ENCODE results near the gene TNIK.

DNA sequence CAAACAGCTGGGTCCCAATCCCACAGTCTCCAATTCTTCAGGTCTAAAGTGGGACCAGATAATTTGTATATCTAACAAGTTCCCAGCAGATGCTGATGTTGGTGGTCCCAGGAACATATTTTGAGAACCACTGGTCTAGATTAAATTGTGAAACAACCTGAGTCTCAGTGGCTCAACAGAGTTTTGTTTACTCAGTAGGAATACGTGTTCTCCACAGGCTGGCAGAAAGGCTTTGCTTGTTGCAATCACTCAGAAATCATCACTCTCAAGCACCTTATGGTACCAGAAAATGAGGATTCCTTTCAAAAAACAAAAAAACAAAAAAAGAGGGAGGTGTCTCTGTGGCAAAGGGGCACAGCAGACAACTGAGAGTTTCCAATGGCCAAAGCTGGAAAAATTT is 118.0 kb downstream of the TNIK start:
- TF ChIP-seq, protein P1, sequence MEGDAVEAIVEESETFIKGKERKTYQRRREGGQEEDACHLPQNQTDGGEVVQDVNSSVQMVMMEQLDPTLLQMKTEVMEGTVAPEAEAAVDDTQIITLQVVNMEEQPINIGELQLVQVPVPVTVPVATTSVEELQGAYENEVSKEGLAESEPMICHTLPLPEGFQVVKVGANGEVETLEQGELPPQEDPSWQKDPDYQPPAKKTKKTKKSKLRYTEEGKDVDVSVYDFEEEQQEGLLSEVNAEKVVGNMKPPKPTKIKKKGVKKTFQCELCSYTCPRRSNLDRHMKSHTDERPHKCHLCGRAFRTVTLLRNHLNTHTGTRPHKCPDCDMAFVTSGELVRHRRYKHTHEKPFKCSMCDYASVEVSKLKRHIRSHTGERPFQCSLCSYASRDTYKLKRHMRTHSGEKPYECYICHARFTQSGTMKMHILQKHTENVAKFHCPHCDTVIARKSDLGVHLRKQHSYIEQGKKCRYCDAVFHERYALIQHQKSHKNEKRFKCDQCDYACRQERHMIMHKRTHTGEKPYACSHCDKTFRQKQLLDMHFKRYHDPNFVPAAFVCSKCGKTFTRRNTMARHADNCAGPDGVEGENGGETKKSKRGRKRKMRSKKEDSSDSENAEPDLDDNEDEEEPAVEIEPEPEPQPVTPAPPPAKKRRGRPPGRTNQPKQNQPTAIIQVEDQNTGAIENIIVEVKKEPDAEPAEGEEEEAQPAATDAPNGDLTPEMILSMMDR (IDR thresholded peaks at IDR 0.05; ENCODE audit: poor library complexity): no peak
- no peak for TF ChIP-seq EZH2phosphoT487 (IDR thresholded peaks at IDR 0.05; ENCODE audit: low read depth, severe bottlenecking, unreplicated experiment)

Data from hepatocyte (in vitro differentiated cells).